K562 (cell line): ENCODE results near the gene SLC16A1. TPM values are rescaled to one million over a fixed set of nuclear protein-coding genes. Genes with fewer than 3 reads are reported as not detected.

Source experiments
- E4F1 ChIP-seq: fragments of 250-450 bp; sonication (Bioruptor Pico); IDR thresholded peaks from 2 replicates; pipeline ENCODE4 v1.5.0; 2021; ENCODE audit warnings: mild to moderate bottlenecking, borderline replicate concordance
- HMG20B ChIP-seq: fragments of 250-450 bp; sonication (Bioruptor Pico); IDR thresholded peaks from 2 replicates; pipeline ENCODE4 v1.5.0; 2021; ENCODE audit warnings: mild to moderate bottlenecking
- HNRNPUL1 ChIP-seq: fragments of 200-400 bp; formaldehyde crosslinking; IDR thresholded peaks from 2 replicates; pipeline ENCODE4 v1.6.1; 2017; ENCODE audit warnings: low read length
- MBD1 ChIP-seq: fragments of 250-450 bp; sonication (Bioruptor Pico); IDR thresholded peaks from 2 replicates; pipeline ENCODE4 v1.8.0; 2022; ENCODE audit warnings: inconsistent platforms
- NFE2L1 ChIP-seq: fragments of 450-650 bp; IDR thresholded peaks from 2 replicates; pipeline ENCODE4 v1.6.1; 2016; ENCODE audit warnings: missing genetic modification characterization, low read depth, mild to moderate bottlenecking, missing compliant biosample characterization, moderate library complexity, borderline replicate concordance
- NFYB ChIP-seq: IDR thresholded peaks from 2 replicates; pipeline ENCODE4 v1.6.1; 2011; ENCODE audit warnings: mild to moderate bottlenecking, moderate library complexity; ENCODE audit not compliant: insufficient read length; ENCODE audit errors: extremely low read depth
- NR3C1 ChIP-seq: sonication (generic); formaldehyde crosslinking; IDR thresholded peaks from 2 replicates; pipeline ENCODE4 v1.8.1; 2022; ENCODE audit warnings: missing genetic modification reagents
- PCBP1 ChIP-seq: fragments of 200-400 bp; formaldehyde crosslinking; IDR thresholded peaks from 2 replicates; pipeline ENCODE4 v1.6.1; 2018; ENCODE audit warnings: mild to moderate bottlenecking, low read depth, low read length; ENCODE audit not compliant: poor library complexity, severe bottlenecking
- PKNOX1 ChIP-seq: fragments of 450-650 bp; IDR thresholded peaks from 2 replicates; pipeline ENCODE4 v1.6.1; 2016
- THRB ChIP-seq: fragments of 450-650 bp; formaldehyde crosslinking; conservative IDR thresholded peaks from 2 replicates; pipeline ENCODE4 v1.4.0; 2022; ENCODE audit warnings: mild to moderate bottlenecking, missing genetic modification characterization
- XRCC5 ChIP-seq: fragments of 200-400 bp; formaldehyde crosslinking; IDR thresholded peaks from 2 replicates; pipeline ENCODE4 v1.6.1; 2017; ENCODE audit warnings: low read depth, mild to moderate bottlenecking, low read length
- ZFP1 ChIP-seq: fragments of 450-650 bp; formaldehyde crosslinking; IDR thresholded peaks from 2 replicates; pipeline ENCODE4 v1.4.0; 2020; ENCODE audit warnings: mild to moderate bottlenecking, mixed read lengths
- ZNF124 ChIP-seq: sonication (generic); formaldehyde crosslinking; IDR thresholded peaks from 2 replicates; pipeline ENCODE4 v1.8.1; 2022; ENCODE audit warnings: missing genetic modification reagents
- ZNF584 ChIP-seq: fragments of 200-800 bp; sonication (Bioruptor generic); IDR thresholded peaks from 2 replicates; pipeline ENCODE4 v1.6.1; 2016; ENCODE audit warnings: low read depth, mild to moderate bottlenecking, missing genetic modification characterization, missing compliant biosample characterization
- ZNF609 ChIP-seq: sonication (generic); formaldehyde crosslinking; IDR thresholded peaks from 2 replicates; pipeline ENCODE4 v1.8.1; 2023; ENCODE audit warnings: missing genetic modification reagents, mild to moderate bottlenecking, borderline replicate concordance
- polyA plus RNA-seq, 8 experiments: library from polyadenylated mRNA; depleted of rRNA in 4 of 8; stranded (reverse) in 5 of 8; unstranded in 3 of 8; fragments of >200 nt; fragmentation: Nextera tagmentation in 2 of 8; fragmentation: Illumina TruSeq in 1 of 8; extraction: Ambion mirVana in 2 of 8; extraction: Trizol in 1 of 8; gene quantifications; 2 replicates each; pipeline versions ENCODE4 v1.2.1 to v1.2.3, GENCODE V29; 2011 to 2014; ENCODE audit warnings: inconsistent platforms in 1 of 8, missing spikeins in 1 of 8
- total RNA-seq, 7 experiments: library from RNA; depleted of rRNA in 6 of 7; stranded (reverse); fragments of >200 nt in 6 of 7; fragmentation: Illumina TruSeq in 2 of 7; extraction: Trizol in 2 of 7; gene quantifications; 2 replicates each; pipeline versions ENCODE4 v1.2.1 to v1.2.3, GENCODE V29; 2011 to 2021; ENCODE audit warnings: low replicate concordance in 1 of 7

SLC16A1 gene
- total and polyA plus RNA-seq, 9 of the 15 experiments (the other 6 are each of a cell fraction or from before 2014, with no cell fraction given): 73.1 to 244 (median 117) TPM

GRCh38 chr1:112935461-112936111 lies 20.4 kb downstream of the SLC16A1 start (continued):
- TF ChIP-seq E4F1 (CRISPR knock-in tag) (no peak), NFE2L1 (tag) (0 out of 2 replicates have a peak, but pooled peaks have one; percentile 38), ZNF609 (CRISPR knock-in tag) (no peak), ZNF584 (CRISPR knock-in tag) (0 out of 2 replicates have a peak, but pooled peaks have one; percentile 72), MBD1 (CRISPR knock-in tag) (no peak), HNRNPUL1 (no peak), ZNF124 (no peak), THRB (CRISPR knock-in tag) (peak; percentile 85; the same call in 1 of the 2 replicates), NFYB (no peak), NR3C1 (CRISPR knock-in tag) (no peak), PCBP1 (no peak), PKNOX1 (peak; percentile 17; the same call in 1 of the 2 replicates), ZFP1 (CRISPR knock-in tag) (no peak), XRCC5 (no peak), HMG20B (CRISPR knock-in tag) (no peak)
